HCT116 (cell line): ENCODE data around the gene TIGAR. TPM values are rescaled to one million over a fixed set of nuclear protein-coding genes. Genes with fewer than 3 reads are reported as not detected.

Experiments
- ATAC-seq: fragments of 200-7000 bp; cut with Tn5 transposase; 2 replicates; pipeline ENCODE4 v1.9.1; 2020; ENCODE audit warnings: mild to moderate bottlenecking, moderate library complexity
- BruUV-seq: library from RNA; stranded (reverse); fragments of 400-500 nt; replicated peaks from 2 replicates; lab custom pipeline; 2021; lab: Mats Ljungman, UMichigan
- CTCF ChIA-PET: fragments of 300-600 bp; sonication (Branson Sonifier 250); formaldehyde crosslinking; loops from one replicate; lab custom pipeline; 2021; ENCODE audit warnings: antibody characterized with exemption; lab: Charles Lee
- POLR2A ChIA-PET: fragments of 300-600, 350-600 bp; sonication (Branson Sonifier 250); formaldehyde crosslinking; loops from one replicate; lab custom pipeline; 2021; ENCODE audit warnings: antibody characterized with exemption; lab: Charles Lee
- RAD21 ChIA-PET, 2 experiments: fragments of 300-600 bp; sonication (Branson Sonifier 250); formaldehyde crosslinking; loops; one replicate each; lab custom pipeline; 2023; ENCODE audit warnings: low total read pairs in 2 of 2; ENCODE audit not compliant: uncharacterized antibody in 2 of 2, unreplicated experiment in 2 of 2, low non-redundant PET in 1 of 2; lab: Charles Lee
- DNase-seq: peaks from one replicate; pipeline ENCODE4 v3.0.0-alpha.2; 2010; ENCODE audit warnings: low read depth, low spot score
- H2AFZ ChIP-seq: fragments of 200-600 bp; shearing (Covaris generic), sonication (generic); 2 replicates; pipeline ENCODE4 v1.6.1; 2017; ENCODE audit warnings: low read depth, mixed run types, mixed read lengths, antibody characterized with exemption, low read length; ENCODE audit not compliant: poor library complexity, severe bottlenecking
- H3K27ac ChIP-seq: 2 replicates; pipeline ENCODE4 v1.5.1; 2012; ENCODE audit warnings: low read depth, low read length
- H3K27me3 ChIP-seq: fragments of 200-600 bp; sonication (generic); 2 replicates; pipeline ENCODE4 v1.6.1; 2016; ENCODE audit warnings: mixed run types, low read length, mixed read lengths; ENCODE audit not compliant: insufficient read depth
- H3K36me3 ChIP-seq, 2 experiments: fragments of 200-500 bp in 1 of 2; fragments of 200-600 bp in 1 of 2; sonication (Bioruptor generic) in 1 of 2; sonication (generic) in 1 of 2; 2 replicates each; pipeline versions ENCODE4 v1.5.1 to v1.6.1; 2014 to 2016; ENCODE audit warnings: low read length in 2 of 2, inconsistent platforms in 1 of 2, mixed read lengths in 1 of 2, mixed run types in 1 of 2; ENCODE audit not compliant: insufficient read depth in 2 of 2, control insufficient read depth in 1 of 2
- H3K4me1 ChIP-seq, 2 experiments: fragments of 200-600 bp in 1 of 2; sonication (generic) in 1 of 2; 2 replicates each; pipeline versions ENCODE4 v1.5.1 to v1.6.1; 2012 to 2017; ENCODE audit warnings: low read length in 2 of 2, inconsistent platforms in 1 of 2, mild to moderate bottlenecking in 1 of 2, mixed read lengths in 1 of 2, mixed run types in 1 of 2, moderate library complexity in 1 of 2; ENCODE audit not compliant: insufficient read depth in 2 of 2, control insufficient read depth in 1 of 2
- H3K4me2 ChIP-seq: fragments of 200-600 bp; sonication (generic); 2 replicates; pipeline ENCODE4 v1.6.1; 2017; ENCODE audit warnings: mixed run types, low read length, mixed read lengths
- H3K4me3 ChIP-seq, 2 experiments: fragments of 200-600 bp in 1 of 2; sonication (generic) in 1 of 2; replicated peaks in 1 of 2; 2 replicates each; pipeline ENCODE4 v1.5.1; 2011 to 2016; ENCODE audit warnings: low read length in 2 of 2, control low read depth in 1 of 2, low read depth in 1 of 2, mild to moderate bottlenecking in 1 of 2, mixed read lengths in 1 of 2, mixed run types in 1 of 2
- H3K79me2 ChIP-seq: fragments of 200-600 bp; sonication (generic); 2 replicates; pipeline ENCODE4 v1.6.1; 2017; ENCODE audit warnings: mild to moderate bottlenecking, mixed run types, low read length, moderate library complexity, mixed read lengths; ENCODE audit not compliant: insufficient read depth
- H3K9ac ChIP-seq: fragments of 200-600 bp; sonication (generic); 2 replicates; pipeline ENCODE4 v1.6.1; 2016; ENCODE audit warnings: low read length, mixed read lengths
- H3K9me2 ChIP-seq: fragments of 200-600 bp; sonication (generic), shearing (Covaris generic); 2 replicates; pipeline ENCODE4 v1.6.1; 2017; ENCODE audit warnings: mixed run types, mild to moderate bottlenecking, moderate library complexity; ENCODE audit not compliant: insufficient read depth
- H3K9me3 ChIP-seq, 2 experiments: fragments of 200-500 bp in 1 of 2; fragments of 200-600 bp in 1 of 2; sonication (Bioruptor generic) in 1 of 2; sonication (generic) in 1 of 2; 2 replicates each; pipeline ENCODE4 v1.6.1; 2014 to 2017; ENCODE audit warnings: low read length in 2 of 2, mixed read lengths in 2 of 2, inconsistent platforms in 1 of 2, low read depth in 1 of 2, mild to moderate bottlenecking in 1 of 2, mixed run types in 1 of 2, moderate library complexity in 1 of 2; ENCODE audit not compliant: control insufficient read depth in 1 of 2, insufficient read depth in 1 of 2
- H4K20me1 ChIP-seq: fragments of 200-600 bp; sonication (generic), shearing (Covaris generic); 2 replicates; pipeline ENCODE4 v1.6.1; 2017; ENCODE audit warnings: mixed run types, mild to moderate bottlenecking, moderate library complexity; ENCODE audit not compliant: insufficient read depth
- ELF1 ChIP-seq: IDR thresholded peaks from 2 replicates; pipeline ENCODE4 v1.6.1; 2012; ENCODE audit warnings: low read depth, borderline replicate concordance
- EZH2 ChIP-seq: fragments of 200-600 bp; sonication (generic); IDR thresholded peaks from 2 replicates; pipeline ENCODE4 v1.6.1; 2017; ENCODE audit warnings: antibody characterized with exemption, mixed run types
- EZH2phosphoT487 ChIP-seq: fragments of 200-600 bp; IDR thresholded peaks from 2 replicates; pipeline ENCODE4 v1.6.1; 2018; ENCODE audit warnings: antibody characterized with exemption, borderline replicate concordance
- JUND ChIP-seq: IDR thresholded peaks from 2 replicates; pipeline ENCODE4 v1.6.1; 2012
- MAX ChIP-seq: IDR thresholded peaks from 2 replicates; pipeline ENCODE4 v1.6.1; 2012
- POLR2A ChIP-seq: IDR thresholded peaks from 2 replicates; pipeline ENCODE4 v1.7.0; 2011; ENCODE audit warnings: borderline replicate concordance; ENCODE audit not compliant: insufficient read depth, insufficient read length; ENCODE audit errors: extremely low read depth
- RAD21 ChIP-seq: IDR thresholded peaks from 2 replicates; pipeline ENCODE4 v1.6.1; 2012; ENCODE audit warnings: low read depth, mild to moderate bottlenecking
- REST ChIP-seq: IDR thresholded peaks from 2 replicates; pipeline ENCODE4 v1.6.1; 2012; ENCODE audit warnings: low read depth
- SP1 ChIP-seq: IDR thresholded peaks from 2 replicates; pipeline ENCODE4 v1.6.1; 2012; ENCODE audit warnings: low read depth
- TCF7L2 ChIP-seq: IDR thresholded peaks from 2 replicates; pipeline ENCODE4 v1.7.0; 2011; ENCODE audit warnings: borderline replicate concordance, inconsistent platforms; ENCODE audit not compliant: insufficient read depth, insufficient read length; ENCODE audit errors: extremely low read depth
- ZBTB33 ChIP-seq: IDR thresholded peaks from 2 replicates; pipeline ENCODE4 v1.6.1; 2011; ENCODE audit warnings: mild to moderate bottlenecking, low read length, moderate library complexity; ENCODE audit not compliant: insufficient replicate concordance; ENCODE audit errors: extremely low read depth
- ZNF274 ChIP-seq: fragments of 200-500 bp; sonication (Bioruptor generic); IDR thresholded peaks from 2 replicates; pipeline ENCODE4 v1.6.1; 2014; ENCODE audit warnings: mild to moderate bottlenecking, low read depth, low read length, inconsistent platforms
- intact Hi-C: fragments of 100-400 bp; cut with micrococcal nuclease; formaldehyde crosslinking; loops from 2 replicates; pipeline ENCODE4 v1.10.0; 2022
- total RNA-seq: library from RNA; stranded (reverse); gene quantifications from one replicate; pipeline ENCODE4 v1.2.1, GENCODE V29; 2021; ENCODE audit not compliant: unreplicated experiment

Gene TIGAR
- total RNA-seq, 1 experiment from 2014 or later = 13.7 TPM

GRCh38 chr12:4289231-4289878 is 31.7 kb upstream of the TIGAR start:
- Histone ChIP-seq H4K20me1 (no peaks in the 10 kb centered on the region), H2AFZ (no peak overlapping the region), H3K4me3 (no peak overlapping the region), H3K27me3 (no peaks in the 10 kb centered on the region; the same call in 1 of the 2 replicates), H3K4me2 (no peak overlapping the region), H3K9me3 (no peaks in the 10 kb centered on the region), H3K9ac (no peak overlapping the region), H3K27ac (no peak overlapping the region), H3K36me3 (no peaks in the 10 kb centered on the region), H3K9me2 (no peaks in the 10 kb centered on the region), H3K79me2 (no peaks in the 10 kb centered on the region), H3K4me1 (peaks cover 0 to 6% of the 10 kb centered on the region in 2 experiments; a peak in 1 of 4 replicates)
- no TSS peak for BruUV-seq
- DNase-seq (no peak), ATAC-seq (no peak)
- TF ChIP-seq EZH2 = no peak
- CTCF ChIA-PET = interaction anchor here (1.9 kb wide), 1 partner anchor 13 kb away, joined by 5 read pairs; no protein-coding TSS in a partner anchor
- POLR2A ChIA-PET = no interaction called here
- RAD21 ChIA-PET = no interaction called here
- intact Hi-C loops = no loop called here

- ChIA-PET POLR2A (no interaction called here), CTCF (interaction anchor here (1.9 kb wide), 1 partner anchor 13 kb away, joined by 5 read pairs; no protein-coding TSS in a partner anchor), RAD21 (no interaction called here)
- H3K9me2 ChIP-seq = no peaks in the 10 kb centered on the region
- no peak for DNase-seq
- no peak for ATAC-seq
- intact Hi-C loops = no loop called here
- no TSS peak for BruUV-seq
- no peaks in the 10 kb centered on the region; the same call in 1 of the 2 replicates for H3K27me3 ChIP-seq
- H3K4me3 ChIP-seq = no peak overlapping the region
- no peak overlapping the region for H2AFZ ChIP-seq
- no peak overlapping the region for H3K9ac ChIP-seq
- peaks cover 0 to 6% of the 10 kb centered on the region in 2 experiments; a peak in 1 of 4 replicates for H3K4me1 ChIP-seq
- H3K9me3 ChIP-seq = no peaks in the 10 kb centered on the region
- no peak overlapping the region for H3K4me2 ChIP-seq
- H3K36me3 ChIP-seq = no peaks in the 10 kb centered on the region
- no peak overlapping the region for H3K27ac ChIP-seq
- H3K79me2 ChIP-seq = no peaks in the 10 kb centered on the region
- H4K20me1 ChIP-seq = no peaks in the 10 kb centered on the region
- no peak for TF ChIP-seq JUND
- TF ChIP-seq POLR2A = no peak
- TF ChIP-seq MAX = no peak
- TF ChIP-seq ZNF274 = no peak
- no peak for TF ChIP-seq REST
- TF ChIP-seq ZBTB33 = no peak
- TF ChIP-seq ELF1 = no peak
- TF ChIP-seq EZH2 = no peak
- no peak for TF ChIP-seq RAD21
- TF ChIP-seq TCF7L2 = no peak
- no peak for TF ChIP-seq EZH2phosphoT487
- TF ChIP-seq SP1 = no peak
Measured at GRCh38 chr12:4289998-4290790, 30.8 kb upstream of the TIGAR start.
